Left renal pelvis (tissue), 4 donors: ENCODE data around the gene POLR2A. TPM values are rescaled to one million over a fixed set of nuclear protein-coding genes. Genes with fewer than 3 reads are reported as not detected.

Experiments used
- DNase-seq, 4 donors: peaks; one replicate each; pipeline ENCODE4 v3.0.0-alpha.2; 2013; ENCODE audit warnings: low read depth in 4 of 4, low spot score in 3 of 4
- polyA plus RNA-seq, 4 donors: library from polyadenylated mRNA; unstranded; fragments of 120-200 nt; gene quantifications; one replicate each; pipeline ENCODE4 v1.2.1, GENCODE V29; 2013; ENCODE audit not compliant: insufficient read length in 4 of 4

Gene POLR2A
- polyA plus RNA-seq, 4 donors, result 105 to 159 (median 123) TPM

DNA sequence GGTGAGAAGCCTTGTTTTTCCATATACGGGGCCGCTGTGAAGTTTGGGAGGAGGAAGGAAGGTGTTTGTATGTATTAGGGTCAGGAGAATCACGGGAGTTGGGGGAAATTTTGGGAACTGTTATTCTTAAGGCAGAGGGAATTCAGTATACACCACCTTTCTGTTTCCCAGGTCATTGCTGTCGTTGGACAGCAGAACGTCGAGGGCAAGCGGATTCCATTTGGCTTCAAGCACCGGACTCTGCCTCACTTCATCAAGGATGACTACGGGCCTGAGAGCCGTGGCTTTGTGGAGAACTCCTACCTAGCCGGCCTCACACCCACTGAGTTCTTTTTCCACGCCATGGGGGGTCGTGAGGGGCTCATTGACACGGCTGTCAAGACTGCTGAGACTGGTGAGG lies 17.6 kb downstream of the POLR2A start:
- DNase-seq, result no peak

- no peak for DNase-seq
Observed at GRCh38 chr17:7502171-7502847, 18.1 kb downstream of the POLR2A start.

DNA sequence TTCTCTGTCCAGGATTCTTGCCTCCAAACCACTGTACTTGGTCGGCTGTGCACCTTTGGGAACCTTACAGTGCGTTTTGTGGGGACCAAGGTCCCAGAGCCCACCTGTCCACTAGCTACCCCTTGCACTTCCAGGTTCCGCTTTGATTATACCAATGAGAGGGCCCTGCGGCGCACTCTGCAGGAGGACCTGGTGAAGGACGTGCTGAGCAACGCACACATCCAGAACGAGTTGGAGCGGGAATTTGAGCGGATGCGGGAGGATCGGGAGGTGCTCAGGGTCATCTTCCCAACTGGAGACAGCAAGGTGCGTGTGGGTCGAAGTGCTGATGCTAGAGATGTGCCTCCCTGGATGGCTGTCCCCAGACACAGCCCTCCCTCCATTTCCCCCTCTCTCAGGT lies 18.8 kb downstream of the POLR2A start:
- DNase-seq, result no peak

DNA sequence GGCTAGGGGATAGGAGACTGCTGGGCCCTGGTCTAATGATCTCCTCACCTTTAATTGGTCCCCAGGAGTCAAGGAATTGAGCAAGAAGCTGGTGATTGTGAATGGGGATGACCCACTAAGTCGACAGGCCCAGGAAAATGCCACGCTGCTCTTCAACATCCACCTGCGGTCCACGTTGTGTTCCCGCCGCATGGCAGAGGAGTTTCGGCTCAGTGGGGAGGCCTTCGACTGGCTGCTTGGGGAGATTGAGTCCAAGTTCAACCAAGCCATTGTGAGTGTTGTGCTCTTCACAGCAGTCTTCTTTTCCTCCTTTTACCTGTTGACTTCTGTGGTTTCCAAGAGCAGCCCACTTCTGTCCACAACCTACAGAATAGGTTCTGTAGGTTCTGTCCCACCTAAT lies 19.4 kb downstream of the POLR2A start:
- DNase-seq, result no peak

- DNase-seq, result no peak
Observed at GRCh38 chr17:7508145-7508544, 24.0 kb downstream of the POLR2A start.

- DNase-seq, result no peak
Observed at GRCh38 chr17:7508846-7509245, 24.7 kb downstream of the POLR2A start.

DNA sequence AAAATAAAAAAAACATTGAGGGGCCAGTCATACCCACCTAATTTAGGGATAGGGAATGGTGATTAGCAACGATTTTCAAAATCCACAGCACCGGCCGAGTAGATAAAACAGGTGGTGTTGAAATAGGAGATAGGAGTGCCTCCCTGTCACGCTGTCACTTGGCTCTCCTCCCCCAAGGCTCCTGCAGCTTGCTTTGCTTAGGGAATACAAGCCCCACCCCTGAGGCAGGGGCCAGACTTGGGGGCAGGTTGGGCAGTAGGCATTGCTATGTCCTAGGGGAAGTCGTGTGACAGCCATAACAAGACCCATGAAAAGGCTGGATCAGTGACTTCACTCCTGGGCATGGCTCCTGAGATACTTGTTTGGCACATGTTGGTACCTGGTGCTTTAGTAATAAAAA lies 25.8 kb downstream of the POLR2A start:
- no peak for DNase-seq

- no peak for DNase-seq
Observed at GRCh38 chr17:7511108-7511507, 26.9 kb downstream of the POLR2A start.

DNA sequence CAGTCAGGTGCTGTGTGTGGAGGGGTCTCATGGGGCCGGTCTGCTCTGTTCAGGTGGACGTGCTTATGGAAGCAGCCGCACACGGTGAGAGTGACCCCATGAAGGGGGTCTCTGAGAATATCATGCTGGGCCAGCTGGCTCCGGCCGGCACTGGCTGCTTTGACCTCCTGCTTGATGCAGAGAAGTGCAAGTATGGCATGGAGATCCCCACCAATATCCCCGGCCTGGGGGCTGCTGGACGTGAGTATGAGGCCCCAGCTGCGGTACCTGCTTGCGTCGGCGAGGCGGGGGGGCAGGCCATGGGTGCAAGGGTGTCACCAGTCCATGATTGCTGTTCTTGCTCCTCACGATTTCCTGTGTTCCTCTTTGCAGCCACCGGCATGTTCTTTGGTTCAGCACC lies 27.9 kb downstream of the POLR2A start:
- no peak for DNase-seq

GRCh38 chr17:7512824-7513540 lies 28.8 kb downstream of the POLR2A start:
- no peak for DNase-seq

GRCh38 chr17:7513850-7514419 lies 29.8 kb downstream of the POLR2A start:
- DNase-seq, result no peak

DNA sequence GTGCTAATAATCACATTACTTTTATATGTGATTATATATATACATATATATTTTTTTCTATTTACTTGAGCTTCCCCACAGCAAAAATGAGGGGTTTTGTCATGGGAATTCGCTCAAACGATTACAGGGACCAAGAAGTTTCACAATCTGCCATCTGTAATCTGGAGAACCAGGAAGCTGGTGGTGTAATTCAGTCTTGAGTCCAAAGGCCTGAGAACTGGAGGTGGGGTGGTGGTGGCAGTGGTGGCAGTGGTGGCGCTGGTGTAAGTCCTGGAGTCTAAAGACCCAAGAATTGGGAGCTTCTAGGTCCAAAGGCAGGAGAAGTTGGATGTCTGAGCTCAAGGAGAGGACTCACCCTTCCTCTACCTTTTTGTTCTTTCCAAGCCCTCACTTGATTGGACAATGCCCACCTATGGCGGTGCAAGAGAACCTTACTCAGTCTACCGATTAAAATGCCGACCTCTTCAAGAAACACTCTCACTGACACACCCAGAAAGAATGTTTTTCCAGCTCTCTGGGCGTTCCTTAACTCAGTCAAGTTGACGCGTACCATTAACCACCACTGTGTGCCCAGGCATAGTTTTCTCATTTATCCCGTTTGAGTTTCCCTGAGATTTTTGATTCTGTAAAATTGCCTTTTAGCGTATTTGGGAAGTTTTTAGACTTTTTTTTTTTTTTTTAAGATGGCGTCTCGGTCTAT lies 31.9 kb downstream of the POLR2A start:
- DNase-seq, result no peak

GRCh38 chr17:7523033-7523432 lies 38.9 kb downstream of the POLR2A start:
- no peak for DNase-seq

- no peak for DNase-seq
Observed at GRCh38 chr17:7528842-7529241, 44.7 kb downstream of the POLR2A start.

GRCh38 chr17:7530023-7530900 lies 46.1 kb downstream of the POLR2A start:
- no peak for DNase-seq

DNA sequence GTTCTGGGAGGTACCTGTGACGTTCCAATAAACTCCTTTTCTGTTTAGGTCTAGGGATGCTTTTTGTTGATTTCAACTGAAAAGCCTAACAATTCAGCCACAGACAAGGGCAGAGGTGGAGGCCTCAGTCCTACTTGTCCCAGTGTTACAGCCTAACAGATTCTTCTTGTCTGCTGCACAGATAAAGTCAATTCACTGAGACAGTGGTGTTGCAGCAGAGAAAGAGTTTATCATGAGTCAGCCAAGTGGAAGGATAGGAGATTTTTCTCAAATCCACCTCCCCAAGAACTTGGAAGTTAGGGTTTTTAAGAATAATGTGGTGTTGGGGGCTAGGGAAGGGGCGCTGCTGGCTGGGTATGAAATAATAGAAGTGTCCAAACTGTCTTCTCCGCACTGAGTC lies 53.9 kb downstream of the POLR2A start:
- no peak for DNase-seq

GRCh38 chr17:7538891-7539545 lies 54.9 kb downstream of the POLR2A start:
- DNase-seq, result no peak

- no peak for DNase-seq
Observed at GRCh38 chr17:7541074-7541621, 57.0 kb downstream of the POLR2A start.

GRCh38 chr17:7544911-7545310 lies 60.7 kb downstream of the POLR2A start:
- no peak for DNase-seq
